Gastroesophageal sphincter (tissue), 3 donors: ENCODE measurements around the gene ADAM10.

ENCODE experiments used
- EP300 ChIP-seq: sonication (generic); formaldehyde crosslinking; IDR thresholded peaks from one replicate; pipeline ENCODE4 v1.6.1; 2017; ENCODE audit warnings: antibody characterized with exemption, mild to moderate bottlenecking
- POLR2A ChIP-seq, 2 donors: fragments of 450-650 bp; IDR thresholded peaks; one replicate each; pipeline ENCODE4 v1.6.1; 2017; ENCODE audit warnings: antibody characterized with exemption in 2 of 2, mild to moderate bottlenecking in 2 of 2, moderate library complexity in 1 of 2
- POLR2AphosphoS5 ChIP-seq: sonication (generic); formaldehyde crosslinking; IDR thresholded peaks from one replicate; pipeline ENCODE4 v1.6.1; 2017; ENCODE audit warnings: antibody characterized with exemption
- TF ChIP-seq, protein P1 (sequence below), 4 experiments: fragments of 200-600 bp in 2 of 4; fragments of 450-650 bp in 2 of 4; sonication (generic) in 1 of 4; IDR thresholded peaks; one replicate each; pipeline ENCODE4 v1.5.1; 2017 to 2019; ENCODE audit warnings: antibody characterized with exemption in 4 of 4, mild to moderate bottlenecking in 2 of 4, moderate library complexity in 2 of 4

DNA sequence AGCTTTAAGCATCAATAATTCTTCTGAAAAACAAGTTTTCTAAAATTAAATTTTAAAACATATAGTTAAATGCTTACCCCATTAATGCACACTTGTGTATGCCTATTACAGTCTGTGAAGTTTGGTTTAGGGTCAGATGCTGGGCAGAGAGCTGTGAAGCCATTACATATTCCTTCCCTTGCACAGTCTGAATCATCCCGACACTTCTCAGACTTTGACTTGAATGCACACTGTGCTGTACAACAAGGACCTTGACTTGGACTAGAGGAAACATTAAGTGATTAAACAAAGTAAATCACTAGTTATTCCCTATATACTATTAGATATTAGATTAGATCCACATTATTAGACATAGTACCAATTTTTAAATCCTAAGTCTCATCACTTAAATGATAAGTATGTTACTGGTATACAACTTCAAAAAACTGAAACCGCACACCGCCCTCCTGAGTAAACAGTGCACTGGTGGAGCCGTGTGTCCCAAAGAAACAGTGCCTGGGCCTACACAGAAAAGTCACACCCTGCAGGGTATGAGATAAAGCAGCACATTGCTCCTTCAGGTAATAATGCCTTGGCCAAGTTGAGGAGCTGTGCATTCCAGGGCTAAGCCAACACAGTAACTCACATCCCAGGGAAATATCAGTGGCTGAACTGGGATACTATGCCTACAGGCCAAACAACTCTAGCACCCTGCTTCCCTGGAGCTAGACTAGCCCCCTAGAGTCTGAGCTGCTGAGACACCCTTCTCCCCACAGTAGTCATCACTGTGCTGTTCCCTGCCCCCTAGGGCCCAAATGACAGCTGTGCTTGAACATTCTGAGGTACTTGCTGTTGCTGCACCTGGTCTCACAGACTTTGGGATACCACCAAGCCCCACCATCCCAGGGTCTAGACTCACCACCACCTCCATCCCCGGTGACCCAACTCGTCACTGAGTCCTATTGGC lies 137.5 kb downstream of the ADAM10 start:
- TF ChIP-seq, protein P1, sequence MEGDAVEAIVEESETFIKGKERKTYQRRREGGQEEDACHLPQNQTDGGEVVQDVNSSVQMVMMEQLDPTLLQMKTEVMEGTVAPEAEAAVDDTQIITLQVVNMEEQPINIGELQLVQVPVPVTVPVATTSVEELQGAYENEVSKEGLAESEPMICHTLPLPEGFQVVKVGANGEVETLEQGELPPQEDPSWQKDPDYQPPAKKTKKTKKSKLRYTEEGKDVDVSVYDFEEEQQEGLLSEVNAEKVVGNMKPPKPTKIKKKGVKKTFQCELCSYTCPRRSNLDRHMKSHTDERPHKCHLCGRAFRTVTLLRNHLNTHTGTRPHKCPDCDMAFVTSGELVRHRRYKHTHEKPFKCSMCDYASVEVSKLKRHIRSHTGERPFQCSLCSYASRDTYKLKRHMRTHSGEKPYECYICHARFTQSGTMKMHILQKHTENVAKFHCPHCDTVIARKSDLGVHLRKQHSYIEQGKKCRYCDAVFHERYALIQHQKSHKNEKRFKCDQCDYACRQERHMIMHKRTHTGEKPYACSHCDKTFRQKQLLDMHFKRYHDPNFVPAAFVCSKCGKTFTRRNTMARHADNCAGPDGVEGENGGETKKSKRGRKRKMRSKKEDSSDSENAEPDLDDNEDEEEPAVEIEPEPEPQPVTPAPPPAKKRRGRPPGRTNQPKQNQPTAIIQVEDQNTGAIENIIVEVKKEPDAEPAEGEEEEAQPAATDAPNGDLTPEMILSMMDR (IDR thresholded peaks at IDR 0.05) = no peak
- TF ChIP-seq POLR2A (IDR thresholded peaks at IDR 0.05) (no peak), POLR2AphosphoS5 (no peak), EP300 (no peak)
